ENCODE results near the gene DTD1.

DTD1 gene

DNA sequence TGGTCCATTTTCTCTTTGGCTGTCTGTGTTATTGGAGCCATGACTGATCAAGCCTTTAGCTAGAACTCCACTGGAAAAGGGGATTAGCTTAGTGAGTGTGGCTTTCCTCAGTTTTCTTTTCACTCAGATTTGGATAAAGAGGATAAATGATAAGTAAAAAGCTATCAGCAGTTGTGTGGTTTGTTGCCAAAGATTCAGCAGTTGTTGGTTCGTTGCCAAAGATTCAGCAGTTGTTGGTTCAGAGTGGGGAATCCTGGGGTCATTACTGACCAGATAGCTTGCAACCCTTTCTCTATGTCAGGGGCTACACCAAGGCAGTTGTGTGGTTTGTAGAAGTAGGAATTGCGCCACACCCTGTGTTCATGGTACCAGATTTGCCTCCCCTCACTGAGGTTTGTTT lies 118.1 kb downstream of the DTD1 start:
- DNase-seq (ENCODE audit: low spot score): peak; percentile 17

DNA sequence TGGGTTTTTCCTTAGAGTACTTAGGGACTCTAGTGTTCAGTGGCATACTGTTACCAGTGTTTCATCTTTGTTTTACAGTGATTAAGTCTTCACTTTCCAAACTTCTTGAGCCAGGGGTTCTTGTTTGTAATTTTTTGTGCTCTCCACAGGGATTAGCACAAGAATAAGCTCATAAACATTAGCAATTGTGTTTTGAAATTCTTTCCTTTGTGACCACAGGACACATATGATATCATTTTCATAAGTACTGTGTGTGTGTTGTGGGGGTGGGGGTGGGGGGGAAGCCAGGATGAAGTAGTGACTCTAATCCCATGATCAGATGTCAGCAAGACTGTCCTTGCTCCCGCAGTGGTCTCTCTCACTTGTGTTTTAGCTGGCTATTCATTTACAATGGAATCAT lies 124.3 kb downstream of the DTD1 start:
- DNase-seq (ENCODE audit: low spot score): no peak

DNA sequence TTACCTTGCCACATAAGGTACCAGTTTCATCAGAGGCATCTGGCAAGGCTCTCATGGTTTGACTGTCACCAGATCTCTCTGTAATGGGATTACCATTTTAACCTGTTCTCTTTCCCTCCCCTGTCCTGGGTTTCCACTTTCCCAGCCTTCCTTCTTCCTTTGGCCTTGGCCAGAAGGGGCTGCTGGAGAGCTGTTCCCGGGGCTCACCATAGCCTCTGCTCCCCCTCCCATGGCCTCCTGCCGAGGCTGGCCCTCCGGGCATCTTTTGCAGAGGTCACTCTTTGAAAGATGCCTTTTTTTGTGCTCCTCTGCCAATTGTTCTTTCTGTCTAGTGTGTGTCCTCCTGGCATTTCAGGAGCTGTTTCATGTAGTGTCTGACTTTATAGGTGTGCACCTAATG lies 125.0 kb downstream of the DTD1 start:
- DNase-seq (ENCODE audit: low spot score): no peak

DNA sequence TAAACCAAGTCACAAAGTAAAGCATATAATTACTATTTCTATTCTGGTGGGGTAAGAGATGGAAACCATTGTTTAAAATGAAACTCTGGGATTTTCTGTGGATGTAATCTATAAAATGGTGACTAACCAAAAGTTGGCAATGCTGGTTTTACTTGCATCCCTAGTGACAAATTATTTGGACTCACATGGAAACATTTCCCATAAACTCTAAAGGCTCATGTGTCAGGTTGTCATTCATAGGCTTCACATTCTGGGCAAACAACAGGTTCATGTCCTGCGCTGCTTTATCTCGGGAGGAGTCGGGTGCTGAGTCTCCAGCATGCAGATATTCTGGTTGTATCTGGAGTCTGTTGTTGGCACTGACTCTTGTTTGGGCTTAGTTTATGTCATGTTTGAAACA lies 127.7 kb downstream of the DTD1 start:
- no peak for DNase-seq (ENCODE audit: low spot score)

DNA sequence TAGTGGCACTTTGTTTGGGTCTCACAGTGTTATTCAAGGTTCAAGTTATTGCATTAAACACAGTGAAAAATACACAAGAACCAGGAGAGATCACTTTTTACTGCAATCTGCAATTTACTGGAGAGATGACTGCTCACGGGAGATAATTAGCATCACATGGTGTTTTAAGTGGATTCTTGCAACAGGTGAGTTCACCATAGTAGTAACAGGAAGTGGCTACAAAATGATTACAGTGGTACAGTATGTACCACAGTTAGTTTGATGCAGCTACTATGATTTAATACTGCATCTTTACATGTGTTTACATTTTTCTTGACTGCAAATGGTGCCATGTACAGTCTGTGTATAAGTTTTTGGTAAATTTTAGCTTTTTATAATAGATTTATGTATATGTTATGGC lies 129.2 kb downstream of the DTD1 start:
- no peak for DNase-seq (ENCODE audit: low spot score)

DNA sequence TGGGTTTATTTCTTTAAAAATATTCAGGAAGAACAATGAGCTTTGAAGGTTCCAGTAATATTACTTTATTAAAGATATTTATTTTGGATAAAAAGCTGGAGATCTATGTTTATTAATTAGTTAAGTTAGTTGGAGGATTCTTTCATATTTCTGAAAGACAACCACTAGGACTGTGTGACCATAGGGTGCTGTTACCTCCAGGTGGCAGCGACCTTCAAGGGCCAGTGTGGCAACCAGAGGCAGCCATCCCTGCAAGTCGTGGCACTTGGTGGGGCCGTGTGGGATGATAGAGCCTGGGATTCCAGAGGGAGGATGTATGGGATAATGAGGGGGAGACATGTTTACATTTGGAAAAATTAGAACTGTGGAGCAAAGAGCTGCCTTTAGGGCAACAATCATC lies 130.3 kb downstream of the DTD1 start:
- no peak for DNase-seq (ENCODE audit: low spot score)

DNA sequence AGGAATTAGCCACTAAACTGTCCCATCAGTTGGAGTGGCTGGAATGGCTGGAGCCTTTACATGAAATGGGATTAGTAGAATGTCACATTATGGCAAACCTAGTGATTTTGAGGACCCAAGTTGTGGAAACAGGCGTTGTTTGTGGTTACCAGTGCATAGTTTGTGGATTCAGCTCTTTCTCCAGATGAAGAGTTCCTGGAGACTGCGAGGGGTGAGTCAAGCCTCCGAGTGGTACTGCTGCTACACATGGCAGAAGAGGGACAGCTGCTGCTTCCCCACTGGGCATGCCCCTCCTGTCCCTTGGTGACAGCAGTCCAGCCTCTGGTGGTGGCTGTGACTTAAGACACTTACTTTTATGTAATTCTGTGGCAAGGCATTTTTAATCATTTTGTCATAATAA lies 131.6 kb downstream of the DTD1 start:
- DNase-seq (ENCODE audit: low spot score): peak; percentile 78

DNA sequence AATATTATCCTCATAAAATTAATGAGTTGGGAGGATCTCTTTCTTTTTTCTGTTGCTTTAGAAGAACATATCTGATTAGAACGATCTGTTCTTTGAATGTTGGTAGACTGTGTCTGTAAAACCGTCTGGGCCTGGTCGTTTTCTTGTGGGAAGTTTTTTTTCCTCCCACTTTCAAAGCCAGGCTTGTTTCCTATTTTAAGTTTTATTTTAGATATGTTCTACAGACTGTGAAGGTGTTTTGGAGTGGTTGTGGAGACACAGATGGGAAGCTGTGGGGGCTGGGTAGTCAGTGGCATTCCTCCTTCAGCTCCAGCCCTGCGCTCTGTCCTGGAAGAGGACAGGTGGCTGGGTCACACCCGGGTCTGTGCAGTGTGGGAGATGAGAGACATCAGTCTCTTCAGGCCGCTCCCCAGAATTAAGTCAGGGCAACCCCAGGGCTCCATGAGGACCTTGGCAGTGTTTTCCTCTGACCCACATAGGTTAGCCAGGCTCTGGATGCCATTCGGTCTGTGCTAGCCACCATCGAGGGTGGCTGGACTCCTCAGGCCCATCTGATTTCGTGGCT lies 133.8 kb downstream of the DTD1 start:
- no peak for DNase-seq (ENCODE audit: low spot score)

DNA sequence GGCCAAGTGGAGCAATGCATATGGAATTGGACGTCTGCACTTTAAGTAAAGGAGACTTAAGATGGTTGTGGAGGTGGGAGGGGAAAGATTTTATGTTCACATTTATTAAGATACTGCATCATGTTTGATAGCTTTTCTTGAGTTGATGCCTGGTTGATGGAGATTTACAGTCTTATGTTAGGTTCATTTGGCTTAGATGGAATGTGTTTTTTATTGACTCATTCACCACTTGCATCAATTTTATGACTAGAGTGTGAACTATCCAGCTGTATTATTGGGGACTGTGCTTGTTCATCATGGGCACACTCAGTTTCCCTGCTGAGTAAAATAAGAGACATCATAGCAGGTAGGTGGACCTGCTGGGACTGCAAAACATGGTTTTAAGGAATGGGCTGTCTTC lies 134.5 kb downstream of the DTD1 start:
- DNase-seq (ENCODE audit: low spot score): peak; percentile 26

DNA sequence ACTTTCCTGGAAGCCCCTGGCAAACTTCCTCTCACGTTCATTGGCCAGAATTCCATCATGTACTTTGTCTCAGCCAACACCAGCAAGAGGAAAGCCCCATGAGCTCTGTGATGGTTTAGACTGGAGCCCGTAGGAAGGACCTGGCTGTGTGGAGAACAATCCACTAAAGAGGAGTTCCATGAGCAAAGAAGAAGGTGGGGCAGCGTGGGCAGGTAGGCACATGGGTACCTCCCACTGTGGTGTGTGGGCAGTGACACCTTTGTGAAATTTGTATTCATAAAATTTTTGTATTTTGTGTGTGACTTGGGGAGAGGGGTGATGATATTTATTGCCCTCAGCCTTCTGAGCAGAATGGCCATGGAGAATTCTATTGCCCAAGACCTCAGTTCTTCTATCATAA lies 136.2 kb downstream of the DTD1 start:
- DNase-seq (ENCODE audit: low spot score): no peak

DNA sequence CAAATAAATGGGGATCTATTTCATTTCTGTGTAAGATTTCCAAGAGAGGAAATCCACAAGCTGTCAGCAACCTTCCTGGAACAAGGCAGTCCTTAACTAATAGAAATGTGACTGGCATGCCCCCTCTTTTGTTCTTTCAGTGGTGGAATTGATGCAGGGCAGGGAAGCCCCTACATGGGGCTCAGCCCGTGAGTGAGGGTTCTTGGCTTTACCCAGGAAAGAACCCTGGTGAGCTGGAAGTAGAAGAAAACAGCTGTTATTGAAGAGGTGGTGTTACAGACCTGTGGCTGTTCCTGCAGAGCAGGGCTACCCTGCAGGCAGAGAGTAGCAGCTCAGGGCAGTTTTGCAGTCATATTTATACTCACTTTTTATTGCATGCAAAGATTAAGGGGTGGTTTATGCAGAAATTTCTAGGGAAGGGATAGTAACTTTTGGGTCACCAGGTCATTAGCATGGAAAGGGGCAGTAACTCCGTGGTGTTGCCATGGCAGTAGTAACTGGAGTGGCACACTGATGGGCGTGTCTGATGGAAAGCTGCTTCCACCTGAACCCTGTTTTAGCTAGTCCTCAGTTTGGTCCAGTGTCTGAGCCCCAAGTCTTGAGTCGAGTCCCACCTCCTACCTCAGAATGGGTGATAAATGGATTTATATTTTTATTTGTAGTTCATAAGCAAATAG lies 137.1 kb downstream of the DTD1 start:
- DNase-seq (ENCODE audit: low spot score): no peak

DNA sequence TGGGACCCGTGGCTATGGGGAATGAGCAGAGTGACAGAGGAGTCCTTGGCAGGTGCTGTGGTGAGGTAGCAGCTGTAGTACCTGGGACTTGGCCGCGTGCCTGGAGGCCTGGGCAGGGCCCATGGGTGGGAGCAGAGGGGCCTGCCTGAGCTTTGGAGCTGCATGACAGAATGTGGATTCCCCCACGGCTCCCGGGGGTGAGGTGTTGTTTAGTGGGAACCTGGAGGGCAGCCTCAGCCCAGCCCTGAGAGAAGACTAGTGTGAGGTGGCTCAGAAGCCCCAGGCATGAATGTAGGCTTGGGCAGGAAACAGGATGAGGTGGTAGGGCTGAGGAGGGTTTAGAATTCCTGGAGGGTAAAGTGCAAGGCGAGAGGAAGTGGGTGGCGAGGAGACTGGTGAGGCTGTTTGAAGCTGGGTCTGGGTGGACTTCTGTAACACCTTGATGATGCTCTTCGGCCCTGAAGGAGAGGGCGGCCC lies 139.2 kb downstream of the DTD1 start:
- DNase-seq (ENCODE audit: low spot score): no peak

DNA sequence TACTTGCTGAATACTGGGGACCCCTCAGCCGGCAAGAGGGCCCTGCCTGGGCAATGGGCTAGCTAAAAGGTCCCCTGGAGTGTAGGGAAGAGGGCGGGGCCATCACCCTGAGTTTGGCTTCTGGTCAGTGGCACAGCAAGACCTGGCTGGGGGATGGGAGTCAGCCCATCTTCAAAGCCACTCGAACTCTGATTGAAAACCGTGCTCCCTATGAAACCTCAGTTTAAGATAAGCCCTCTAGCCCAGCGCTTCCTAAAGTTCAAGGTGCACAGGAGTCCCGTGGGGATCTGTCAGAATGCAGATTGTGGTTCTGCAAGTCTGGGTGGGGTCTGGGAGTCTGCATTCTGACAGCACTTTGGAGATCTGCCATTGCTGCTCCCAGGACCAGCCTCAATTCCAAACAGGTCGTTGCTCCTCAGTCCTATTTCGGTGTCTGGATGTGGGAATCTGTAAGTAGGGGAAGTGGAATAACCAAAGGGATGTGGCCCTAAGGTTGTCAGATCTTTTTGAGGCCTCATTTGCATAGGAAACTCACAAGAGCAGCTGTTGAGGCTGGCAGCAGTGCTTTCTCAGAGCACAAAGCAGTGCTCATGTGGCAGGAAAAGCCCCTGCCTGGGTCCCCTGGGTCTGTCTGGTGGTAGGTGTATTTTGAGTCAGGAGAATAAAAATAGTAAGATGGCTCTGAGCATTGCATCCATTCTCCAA lies 140.5 kb downstream of the DTD1 start:
- no peak for DNase-seq (ENCODE audit: low spot score)

DNA sequence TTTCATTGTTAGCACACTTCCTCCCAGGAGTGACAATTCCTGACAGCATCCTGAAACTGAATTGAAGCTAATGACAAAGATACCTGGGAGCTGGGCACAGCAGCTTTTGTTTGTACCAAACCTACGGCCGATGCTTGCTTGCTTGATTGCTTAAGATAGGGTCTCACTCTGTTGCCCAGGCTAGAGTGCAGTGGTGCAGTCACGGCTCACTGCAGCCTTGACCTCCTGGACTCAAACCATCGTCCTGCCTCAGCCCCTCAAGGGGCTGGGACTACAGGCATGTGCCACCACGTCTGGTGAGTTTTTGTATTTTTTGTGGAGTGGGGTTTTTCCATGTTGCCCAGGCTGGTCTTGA lies 141.0 kb downstream of the DTD1 start:
- DNase-seq (ENCODE audit: low spot score): no peak

DNA sequence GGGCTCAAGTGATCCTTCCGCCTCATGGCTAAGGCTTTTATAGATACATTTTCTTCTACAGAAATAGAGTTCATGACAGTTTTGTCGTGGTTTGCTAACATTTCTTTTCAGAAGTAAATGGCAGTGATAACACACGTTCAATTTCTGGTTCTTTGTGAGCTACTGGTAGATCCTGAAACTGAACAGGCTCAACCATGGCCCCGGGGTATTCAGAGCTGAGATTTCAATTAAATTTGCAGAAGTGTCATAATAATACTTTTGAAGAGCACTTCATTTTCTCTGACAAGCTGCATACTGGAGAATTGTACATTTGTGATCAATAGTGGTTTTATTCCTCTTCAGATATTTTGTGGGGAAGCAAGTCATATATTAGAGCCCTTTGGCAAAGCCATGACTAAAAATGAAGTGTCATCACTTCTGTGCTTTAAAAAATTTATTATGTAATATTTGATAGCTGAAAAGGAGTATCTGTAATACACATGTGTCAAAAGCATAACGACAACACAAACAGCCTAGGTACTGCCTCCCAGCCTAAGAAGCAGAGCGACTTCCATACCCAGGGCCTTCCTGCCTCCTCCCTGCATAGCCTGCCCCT lies 141.5 kb downstream of the DTD1 start:
- DNase-seq (ENCODE audit: low spot score): no peak

DNA sequence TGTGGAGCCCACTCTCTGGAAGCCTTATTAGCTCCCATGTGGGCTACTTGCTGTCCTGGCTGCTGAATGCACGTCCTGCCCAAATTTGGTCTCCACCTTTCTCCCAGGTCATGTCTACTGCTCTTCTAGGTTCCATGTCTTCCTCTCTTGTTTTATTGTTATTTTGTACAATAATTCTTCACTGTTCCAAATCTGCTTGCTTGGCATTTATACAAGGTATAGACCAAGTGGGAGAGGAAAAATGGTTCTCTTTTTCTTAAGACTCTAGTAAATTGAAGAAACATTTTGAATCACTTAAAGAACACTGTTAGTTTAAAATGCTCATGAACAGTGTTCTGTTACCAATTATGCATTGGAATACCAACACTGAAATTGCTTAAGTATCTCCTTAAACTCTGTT lies 144.1 kb downstream of the DTD1 start:
- no peak for DNase-seq (ENCODE audit: low spot score)

DNA sequence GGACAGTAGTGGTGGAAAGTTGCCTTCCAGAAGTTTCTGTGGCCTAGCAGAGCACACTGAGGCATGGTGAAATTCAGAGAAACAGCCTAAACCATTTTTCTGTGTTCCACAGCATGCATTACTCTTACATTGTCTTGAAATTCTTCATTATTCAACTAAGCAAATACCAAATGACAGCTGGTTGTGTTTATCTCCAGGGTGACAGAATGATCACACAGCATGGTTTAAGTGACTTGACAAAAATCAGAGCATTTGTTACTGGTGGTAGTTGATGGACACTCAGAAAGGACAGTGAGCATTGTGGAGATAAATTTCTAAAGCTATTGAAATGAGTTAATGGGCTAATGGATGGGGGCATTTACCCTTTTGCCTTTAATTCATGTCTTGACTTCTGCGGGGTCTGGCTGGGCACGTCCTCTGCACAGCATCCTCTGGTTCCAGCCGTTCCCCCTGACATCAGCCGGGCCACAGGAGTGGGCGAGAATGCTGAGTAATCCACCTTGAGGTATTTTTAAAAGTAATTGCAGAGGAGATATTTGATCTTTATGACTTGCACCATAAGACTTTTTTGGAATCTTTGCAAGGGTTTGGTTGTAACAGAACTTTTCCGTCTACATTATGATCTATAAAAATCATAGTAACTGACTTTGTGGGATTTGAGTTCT lies 146.8 kb downstream of the DTD1 start:
- DNase-seq (ENCODE audit: low spot score): no peak

DNA sequence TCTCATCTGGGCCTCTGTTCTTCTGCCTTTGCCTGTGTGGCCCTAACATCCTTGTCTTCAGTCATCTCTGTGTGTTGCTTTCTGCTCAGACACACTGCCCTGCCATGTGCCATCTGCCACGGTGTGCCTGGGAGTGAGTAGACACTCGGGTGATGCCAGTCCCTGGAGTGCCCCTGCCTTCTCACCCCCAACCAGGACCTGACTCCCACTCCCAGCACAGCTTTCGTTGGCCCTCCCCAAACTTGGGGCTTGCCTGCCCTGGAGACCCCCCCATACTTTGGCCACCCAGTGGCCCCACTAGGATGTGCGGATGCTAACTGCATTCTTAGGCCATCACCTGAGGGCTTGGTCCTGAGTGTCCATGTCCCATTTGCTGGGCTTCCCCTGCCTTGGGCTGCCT lies 149.3 kb downstream of the DTD1 start:
- DNase-seq (ENCODE audit: low spot score): no peak

DNA sequence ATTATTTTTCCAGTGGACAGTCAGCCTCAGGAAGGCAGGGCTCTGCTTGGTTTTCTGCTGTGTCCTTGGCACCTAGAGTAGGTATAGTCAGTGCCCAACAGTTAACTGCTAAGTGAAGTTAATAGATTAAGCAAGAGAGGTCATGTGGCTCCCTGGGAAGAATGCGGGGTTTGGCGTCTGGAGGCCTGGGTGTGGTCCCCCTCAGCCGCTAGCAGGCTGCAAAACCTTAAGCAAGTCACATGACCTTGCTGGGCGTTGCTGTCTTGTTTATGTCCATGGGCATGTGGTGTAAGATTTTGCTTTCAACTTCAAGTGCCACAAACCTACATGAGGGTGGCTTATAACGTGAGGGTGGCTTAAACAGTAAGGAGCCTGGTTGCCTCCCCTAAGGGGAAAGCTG lies 150.2 kb downstream of the DTD1 start:
- peak; percentile 66 for DNase-seq (ENCODE audit: low spot score)

DNA sequence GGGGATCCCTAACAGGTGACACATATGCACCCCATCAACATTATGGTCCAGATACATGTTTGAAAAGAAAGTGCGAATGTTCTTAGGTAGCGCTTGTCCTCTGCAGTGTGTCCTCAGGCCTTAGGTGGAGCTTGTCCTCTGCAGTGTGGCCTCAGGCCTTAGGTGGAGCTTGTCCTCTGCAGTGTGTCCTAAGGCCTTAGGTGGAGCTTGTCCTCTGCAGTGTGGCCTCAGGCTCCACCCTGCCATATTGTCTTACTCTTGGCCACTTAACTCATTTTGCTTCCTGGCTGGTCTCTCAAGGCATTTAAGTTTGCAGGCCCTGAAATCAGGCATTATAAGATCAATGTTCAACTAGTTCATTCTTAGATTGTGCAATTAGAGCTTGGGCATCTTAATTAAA lies 151.0 kb downstream of the DTD1 start:
- DNase-seq (ENCODE audit: low spot score): no peak

DNA sequence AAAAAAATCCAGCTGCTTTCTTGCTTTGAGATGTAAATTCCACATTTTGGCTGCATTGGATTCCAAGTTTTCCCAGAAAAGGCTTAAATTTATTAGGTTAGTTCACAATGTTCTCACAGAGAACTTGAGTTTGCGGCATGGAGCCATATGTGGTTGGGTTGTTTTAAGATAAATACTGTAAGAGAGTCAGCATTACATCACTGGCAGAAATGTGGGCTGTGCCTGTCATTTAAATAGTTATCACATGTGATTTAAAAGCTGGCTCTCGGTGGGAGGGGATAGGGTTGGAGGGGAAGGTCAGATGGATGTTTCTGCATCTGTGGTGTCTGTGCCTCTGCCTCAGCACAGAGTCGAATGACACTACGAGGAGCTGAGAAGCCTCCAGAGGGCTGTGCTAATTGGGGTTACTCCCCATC lies 151.9 kb downstream of the DTD1 start:
- DNase-seq (ENCODE audit: low spot score): peak; percentile 73

DNA sequence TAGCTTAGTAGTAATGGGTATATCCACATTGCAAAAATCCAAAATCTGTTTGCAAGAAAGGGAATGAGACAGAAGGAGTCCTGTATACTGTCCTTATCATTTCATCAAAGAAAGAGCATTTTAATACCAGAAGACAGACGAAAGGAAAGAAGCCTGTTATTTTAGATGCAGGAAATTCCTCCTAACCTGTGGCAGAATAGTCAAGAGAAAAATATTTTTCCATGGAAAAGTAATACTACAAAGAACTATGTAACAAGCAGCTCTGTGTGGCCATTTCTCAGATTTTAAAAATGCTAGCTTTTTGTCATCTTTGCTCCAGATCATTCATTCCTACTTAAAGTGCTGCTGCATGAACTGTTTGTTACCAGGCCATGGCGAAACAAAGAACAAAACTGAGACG lies 152.9 kb downstream of the DTD1 start:
- no peak for DNase-seq (ENCODE audit: low spot score)

DNA sequence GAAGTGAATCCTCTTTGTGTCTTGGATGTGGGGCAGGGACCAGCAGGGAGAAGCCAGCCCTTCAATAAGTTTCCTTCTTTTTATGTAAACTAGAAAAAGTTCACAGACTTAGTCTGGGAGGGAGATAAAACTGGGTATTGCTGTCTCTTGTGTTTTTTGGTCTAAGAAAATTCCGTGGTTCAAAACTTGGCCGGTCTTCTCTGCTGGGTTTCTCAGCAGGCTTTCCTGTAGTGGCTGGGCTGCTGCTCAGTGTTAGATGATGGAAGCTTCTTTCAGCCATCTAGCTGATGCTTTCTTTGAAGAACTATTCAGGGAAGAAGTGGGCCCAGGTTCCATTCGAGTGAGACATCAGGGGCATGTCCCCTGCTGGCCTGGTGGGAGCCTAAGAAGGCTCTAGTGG lies 155.0 kb downstream of the DTD1 start:
- DNase-seq (ENCODE audit: low spot score): no peak
